ENCODE measurements around the gene UBA1.

UBA1 gene

DNA sequence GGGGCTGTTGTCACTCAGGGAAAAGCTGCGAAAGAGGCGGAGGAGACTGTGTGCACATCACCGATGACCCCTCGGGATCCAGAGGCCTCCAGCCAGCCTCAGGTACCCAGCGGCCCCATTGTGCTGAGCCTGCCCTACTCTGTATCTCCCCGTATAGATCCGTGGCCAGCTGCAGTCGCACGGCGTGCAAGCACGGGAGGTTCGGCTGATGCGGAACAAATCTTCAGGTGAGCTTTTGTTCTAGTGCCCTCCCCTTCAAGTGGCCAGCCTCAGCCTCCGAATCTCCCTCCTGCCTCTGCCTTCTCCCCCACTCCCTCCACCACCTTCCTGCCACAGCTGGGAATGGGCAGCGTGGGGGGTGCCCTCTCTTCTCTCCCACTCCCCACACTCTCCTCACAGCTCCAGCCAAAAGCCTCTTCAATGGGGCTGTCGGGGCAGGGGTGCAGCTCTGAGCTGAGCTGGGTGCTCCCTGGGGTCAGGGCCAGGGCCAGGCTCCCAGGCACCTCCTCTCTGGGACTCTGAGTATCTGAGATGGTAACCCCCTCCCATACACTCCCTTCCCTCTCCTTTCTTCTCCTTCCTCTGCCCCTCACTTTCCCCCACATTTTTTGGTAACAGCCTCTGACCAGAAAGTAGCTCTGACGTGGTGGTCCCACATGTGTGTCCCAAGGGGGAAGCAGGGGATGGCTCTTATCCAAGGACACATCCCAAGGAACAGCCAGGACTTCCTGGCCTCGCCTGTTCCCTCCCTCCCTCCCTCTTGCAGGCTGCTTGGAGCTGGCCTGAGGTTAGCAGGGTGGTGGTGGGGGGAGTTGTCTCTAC, 20.4 kb upstream of the UBA1 start:
- Histone ChIP-seq H3K27me3 (ENCODE audit: control insufficient read depth, insufficient read depth, low read length) (no peaks in the 10 kb centered on the region), H3K36me3 (ENCODE audit: control insufficient read depth, insufficient read depth, low read length) (no peaks in the 10 kb centered on the region), H3K4me1 (ENCODE audit: control insufficient read depth, insufficient read depth, low read length) (no peaks in the 10 kb centered on the region), H3K9ac (ENCODE audit: low read length) (no peak overlapping the region), H3K4me3 (ENCODE audit: low read length) (no peak overlapping the region), H3K9me3 (ENCODE audit: control insufficient read depth, low read length) (no peaks in the 10 kb centered on the region)

- H3K36me3 ChIP-seq (ENCODE audit: control insufficient read depth, insufficient read depth, low read length), result no peaks in the 10 kb centered on the region
- no peaks in the 10 kb centered on the region for H3K27me3 ChIP-seq (ENCODE audit: control insufficient read depth, insufficient read depth, low read length)
- H3K9me3 ChIP-seq (ENCODE audit: control insufficient read depth, low read length), result no peaks in the 10 kb centered on the region
- no peak overlapping the region for H3K9ac ChIP-seq (ENCODE audit: low read length)
- H3K4me3 ChIP-seq (ENCODE audit: low read length), result no peak overlapping the region
- no peaks in the 10 kb centered on the region for H3K4me1 ChIP-seq (ENCODE audit: control insufficient read depth, insufficient read depth, low read length)
Measured at GRCh38 chrX:47174376-47174775, 19.3 kb upstream of the UBA1 start.

- Histone ChIP-seq H3K4me1 (ENCODE audit: control insufficient read depth, insufficient read depth, low read length) (no peaks in the 10 kb centered on the region), H3K36me3 (ENCODE audit: control insufficient read depth, insufficient read depth, low read length) (no peaks in the 10 kb centered on the region), H3K4me3 (ENCODE audit: low read length) (no peak overlapping the region), H3K9ac (ENCODE audit: low read length) (no peak overlapping the region), H3K27me3 (ENCODE audit: control insufficient read depth, insufficient read depth, low read length) (no peaks in the 10 kb centered on the region), H3K9me3 (ENCODE audit: control insufficient read depth, low read length) (no peaks in the 10 kb centered on the region)
Measured at GRCh38 chrX:47174846-47175587, 18.6 kb upstream of the UBA1 start.

GRCh38 chrX:47175588-47175980, 18.0 kb upstream of the UBA1 start:
- no peaks in the 10 kb centered on the region for H3K4me1 ChIP-seq (ENCODE audit: control insufficient read depth, insufficient read depth, low read length)
- no peaks in the 10 kb centered on the region for H3K27me3 ChIP-seq (ENCODE audit: control insufficient read depth, insufficient read depth, low read length)
- H3K9ac ChIP-seq (ENCODE audit: low read length), result no peak overlapping the region
- H3K9me3 ChIP-seq (ENCODE audit: control insufficient read depth, low read length), result no peaks in the 10 kb centered on the region
- H3K36me3 ChIP-seq (ENCODE audit: control insufficient read depth, insufficient read depth, low read length), result no peaks in the 10 kb centered on the region
- H3K4me3 ChIP-seq (ENCODE audit: low read length), result no peak overlapping the region

DNA sequence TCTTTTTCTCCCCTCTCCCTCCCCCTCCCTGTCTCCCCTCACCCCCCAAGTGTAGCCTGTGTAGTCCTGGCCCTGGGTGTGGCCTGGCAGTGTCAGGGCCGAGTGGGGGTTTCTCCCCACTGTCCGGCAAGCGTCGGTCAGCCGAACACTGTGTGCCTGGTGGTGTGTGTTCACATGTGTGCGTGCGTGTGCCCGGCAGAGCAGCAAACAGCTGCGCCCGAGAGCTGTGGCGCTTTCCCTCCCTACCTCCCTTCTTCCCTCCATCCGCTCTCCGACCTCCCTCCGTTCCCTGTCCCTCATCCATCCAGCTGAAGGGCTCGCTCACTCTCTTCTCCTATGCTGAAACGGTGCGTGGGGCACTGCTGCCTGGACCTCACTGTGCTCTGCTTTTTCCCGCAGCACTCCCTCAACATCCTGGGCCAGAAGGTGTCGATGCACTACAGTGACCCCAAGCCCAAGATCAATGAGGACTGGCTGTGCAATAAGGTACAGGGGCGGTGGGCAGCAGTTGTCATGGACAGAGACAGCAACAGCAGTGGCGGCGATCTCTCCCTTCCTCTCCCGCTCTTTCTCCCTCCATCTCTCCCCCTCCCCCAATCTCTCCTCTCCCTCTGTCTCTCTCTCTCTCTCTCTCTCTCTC, 17.4 kb upstream of the UBA1 start:
- Histone ChIP-seq H3K4me3 (ENCODE audit: low read length) (no peak overlapping the region), H3K27me3 (ENCODE audit: control insufficient read depth, insufficient read depth, low read length) (no peaks in the 10 kb centered on the region), H3K4me1 (ENCODE audit: control insufficient read depth, insufficient read depth, low read length) (no peaks in the 10 kb centered on the region), H3K9me3 (ENCODE audit: control insufficient read depth, low read length) (no peaks in the 10 kb centered on the region), H3K36me3 (ENCODE audit: control insufficient read depth, insufficient read depth, low read length) (peaks cover under 1% of the 10 kb centered on the region), H3K9ac (ENCODE audit: low read length) (no peak overlapping the region)

GRCh38 chrX:47177079-47177478, 16.6 kb upstream of the UBA1 start:
- Histone ChIP-seq H3K27me3 (ENCODE audit: control insufficient read depth, insufficient read depth, low read length) (no peaks in the 10 kb centered on the region), H3K4me3 (ENCODE audit: low read length) (no peak overlapping the region), H3K9ac (ENCODE audit: low read length) (no peak overlapping the region), H3K36me3 (ENCODE audit: control insufficient read depth, insufficient read depth, low read length) (peaks cover 9% of the 10 kb centered on the region), H3K4me1 (ENCODE audit: control insufficient read depth, insufficient read depth, low read length) (no peaks in the 10 kb centered on the region), H3K9me3 (ENCODE audit: control insufficient read depth, low read length) (no peaks in the 10 kb centered on the region)

- Histone ChIP-seq H3K9me3 (ENCODE audit: control insufficient read depth, low read length) (no peaks in the 10 kb centered on the region), H3K4me3 (ENCODE audit: low read length) (no peak overlapping the region), H3K4me1 (ENCODE audit: control insufficient read depth, insufficient read depth, low read length) (no peaks in the 10 kb centered on the region), H3K27me3 (ENCODE audit: control insufficient read depth, insufficient read depth, low read length) (no peaks in the 10 kb centered on the region), H3K36me3 (ENCODE audit: control insufficient read depth, insufficient read depth, low read length) (peaks cover 10% of the 10 kb centered on the region), H3K9ac (ENCODE audit: low read length) (no peak overlapping the region)
Measured at GRCh38 chrX:47178337-47178736, 15.3 kb upstream of the UBA1 start.

DNA sequence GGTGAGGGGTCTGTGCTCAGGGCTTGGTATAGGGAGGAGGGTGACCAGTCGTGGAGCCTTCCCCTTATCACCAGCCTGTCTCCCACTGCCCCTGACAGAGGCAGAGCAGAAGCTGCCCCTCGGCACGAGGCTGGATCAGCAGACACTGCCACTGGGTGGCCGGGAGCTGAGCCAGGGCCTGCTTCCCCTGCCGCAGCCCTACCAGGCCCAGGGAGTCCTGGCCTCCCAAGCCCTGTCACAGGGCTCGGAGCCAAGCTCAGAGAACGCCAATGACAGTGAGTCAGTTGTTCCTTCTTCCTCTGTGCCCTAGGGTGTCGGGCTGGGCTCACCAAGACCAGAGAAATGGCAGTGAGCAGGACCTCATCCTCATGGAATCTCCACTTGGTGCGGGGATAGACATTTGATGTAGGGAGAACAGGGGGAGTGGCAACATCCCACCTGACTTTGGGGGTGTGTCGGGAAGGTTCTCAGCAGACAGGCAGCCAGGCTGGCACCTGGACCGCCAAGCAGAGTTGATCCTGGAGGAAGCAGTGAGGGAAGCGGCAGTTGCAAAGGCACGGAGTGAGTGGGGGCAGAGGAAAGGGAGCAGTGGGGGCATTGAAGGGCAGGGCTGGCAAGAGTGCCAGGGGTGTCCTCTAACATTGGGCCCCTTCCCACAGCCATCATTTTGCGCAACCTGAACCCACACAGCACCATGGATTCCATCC, 14.3 kb upstream of the UBA1 start:
- no peaks in the 10 kb centered on the region for H3K9me3 ChIP-seq (ENCODE audit: control insufficient read depth, low read length)
- H3K27me3 ChIP-seq (ENCODE audit: control insufficient read depth, insufficient read depth, low read length), result no peaks in the 10 kb centered on the region
- H3K4me1 ChIP-seq (ENCODE audit: control insufficient read depth, insufficient read depth, low read length), result no peaks in the 10 kb centered on the region
- peaks cover 10% of the 10 kb centered on the region for H3K36me3 ChIP-seq (ENCODE audit: control insufficient read depth, insufficient read depth, low read length)
- H3K4me3 ChIP-seq (ENCODE audit: low read length), result no peak overlapping the region
- H3K9ac ChIP-seq (ENCODE audit: low read length), result no peak overlapping the region

GRCh38 chrX:47179928-47180255, 13.7 kb upstream of the UBA1 start:
- Histone ChIP-seq H3K27me3 (ENCODE audit: control insufficient read depth, insufficient read depth, low read length) (no peaks in the 10 kb centered on the region), H3K9ac (ENCODE audit: low read length) (no peak overlapping the region), H3K36me3 (ENCODE audit: control insufficient read depth, insufficient read depth, low read length) (peaks cover 10% of the 10 kb centered on the region), H3K4me1 (ENCODE audit: control insufficient read depth, insufficient read depth, low read length) (no peaks in the 10 kb centered on the region), H3K4me3 (ENCODE audit: low read length) (no peak overlapping the region), H3K9me3 (ENCODE audit: control insufficient read depth, low read length) (no peaks in the 10 kb centered on the region)

DNA sequence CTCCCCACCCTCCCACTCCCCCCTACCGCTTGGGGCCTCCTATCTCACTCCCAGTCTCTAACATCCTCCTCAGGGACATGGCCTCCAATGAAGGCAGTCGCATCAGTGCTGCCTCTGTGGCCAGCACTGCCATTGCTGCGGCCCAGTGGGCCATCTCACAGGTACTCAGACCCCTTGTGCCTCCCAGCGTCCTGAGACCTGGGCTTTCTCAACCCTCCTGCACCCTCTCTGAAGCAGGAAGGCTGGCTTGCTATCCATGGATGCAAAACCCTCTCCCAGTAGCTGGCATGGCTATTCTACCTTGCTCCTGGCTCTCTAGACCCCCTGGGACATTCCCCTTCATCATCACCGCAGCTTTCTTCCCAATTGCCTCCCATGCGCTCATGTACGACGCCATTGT, 13.3 kb upstream of the UBA1 start:
- Histone ChIP-seq H3K36me3 (ENCODE audit: control insufficient read depth, insufficient read depth, low read length) (peaks cover 10% of the 10 kb centered on the region), H3K9ac (ENCODE audit: low read length) (no peak overlapping the region), H3K27me3 (ENCODE audit: control insufficient read depth, insufficient read depth, low read length) (no peaks in the 10 kb centered on the region)

GRCh38 chrX:47181301-47181700, 12.3 kb upstream of the UBA1 start:
- no peaks in the 10 kb centered on the region for H3K27me3 ChIP-seq (ENCODE audit: control insufficient read depth, insufficient read depth, low read length)
- peaks cover 10% of the 10 kb centered on the region for H3K36me3 ChIP-seq (ENCODE audit: control insufficient read depth, insufficient read depth, low read length)

More for the DNA sequence above, 13.3 kb upstream of the UBA1 start:
- no peak overlapping the region for H3K4me3 ChIP-seq (ENCODE audit: low read length)
- no peaks in the 10 kb centered on the region for H3K4me1 ChIP-seq (ENCODE audit: control insufficient read depth, insufficient read depth, low read length)
- no peaks in the 10 kb centered on the region for H3K9me3 ChIP-seq (ENCODE audit: control insufficient read depth, low read length)

More at GRCh38 chrX:47181301-47181700, 12.3 kb upstream of the UBA1 start:
- Histone ChIP-seq H3K9me3 (ENCODE audit: control insufficient read depth, low read length) (no peaks in the 10 kb centered on the region), H3K9ac (ENCODE audit: low read length) (no peak overlapping the region), H3K4me1 (ENCODE audit: control insufficient read depth, insufficient read depth, low read length) (no peaks in the 10 kb centered on the region), H3K4me3 (ENCODE audit: low read length) (no peak overlapping the region)
